ENCODE results near the gene CELSR3.

The CELSR3 gene

GRCh38 chr3:48662753-48663488 is at the start of gene CELSR3:
TSS of gene CELSR3 (minus strand) at chr3:48662886. CDS start at chr3:48662634, 252 bp downstream.
- DNase-seq, result peak; percentile 70

GRCh38 chr3:48711727-48712126 is 49.0 kb upstream of the CELSR3 start:
- DNase-seq, result no peak

GRCh38 chr3:48709051-48709461 is 46.4 kb upstream of the CELSR3 start:
- no peak for DNase-seq

GRCh38 chr3:48708481-48708889 is 45.8 kb upstream of the CELSR3 start:
- DNase-seq, result no peak

GRCh38 chr3:48707157-48707556 is 44.5 kb upstream of the CELSR3 start:
- no peak for DNase-seq

- no peak for DNase-seq
Observed at GRCh38 chr3:48702320-48702920, 39.7 kb upstream of the CELSR3 start.

GRCh38 chr3:48700731-48701405 is 38.2 kb upstream of the CELSR3 start:
- DNase-seq, result no peak

GRCh38 chr3:48698891-48699290 is 36.2 kb upstream of the CELSR3 start:
- DNase-seq, result no peak

- DNase-seq, result no peak
Observed at GRCh38 chr3:48697952-48698351, 35.3 kb upstream of the CELSR3 start.

GRCh38 chr3:48696601-48697000 is 33.9 kb upstream of the CELSR3 start:
- DNase-seq, result no peak

- DNase-seq, result no peak
Observed at GRCh38 chr3:48696156-48696555, 33.5 kb upstream of the CELSR3 start.

GRCh38 chr3:48695393-48695753 is 32.7 kb upstream of the CELSR3 start:
- no peak for DNase-seq

GRCh38 chr3:48694610-48695392 is 32.1 kb upstream of the CELSR3 start:
- no peak for DNase-seq

- no peak for DNase-seq
Observed at GRCh38 chr3:48693826-48694225, 31.1 kb upstream of the CELSR3 start.

GRCh38 chr3:48692551-48692950 is 29.9 kb upstream of the CELSR3 start:
- no peak for DNase-seq

- no peak for DNase-seq
Observed at GRCh38 chr3:48690846-48691458, 28.3 kb upstream of the CELSR3 start.

GRCh38 chr3:48689384-48689783 is 26.7 kb upstream of the CELSR3 start:
- DNase-seq, result no peak

GRCh38 chr3:48688737-48689075 is 26.0 kb upstream of the CELSR3 start:
- no peak for DNase-seq

- DNase-seq, result no peak
Observed at GRCh38 chr3:48688032-48688736, 25.5 kb upstream of the CELSR3 start.

GRCh38 chr3:48687220-48687678 is 24.6 kb upstream of the CELSR3 start:
- DNase-seq, result no peak

- no peak for DNase-seq
Observed at GRCh38 chr3:48686538-48687219, 24.0 kb upstream of the CELSR3 start.
